Measurements from ENCODE around the gene RAB22A.

Gene RAB22A

GRCh38 chr20:58401162-58401561, 91.6 kb downstream of the RAB22A start:
- peaks cover 34% of the 10 kb centered on the region for H4K20me1 ChIP-seq (ENCODE audit: insufficient read depth)
- H3K4me3 ChIP-seq (IDR thresholded peaks at IDR 0.05; ENCODE audit: insufficient read depth, low read depth, low read length) = no peak overlapping the region
- no peak overlapping the region for H3K4me2 ChIP-seq
- H3K27me3 ChIP-seq (ENCODE audit: insufficient read depth, low read depth) = no peaks in the 10 kb centered on the region
- peaks cover 17% of the 10 kb centered on the region for H3K4me1 ChIP-seq (ENCODE audit: low read depth, poor library complexity, severe bottlenecking)
- H3K79me2 ChIP-seq (ENCODE audit: insufficient read depth, low read depth) = peaks cover 98% of the 10 kb centered on the region
- no peak overlapping the region for H2AFZ ChIP-seq (ENCODE audit: low read depth)
- H3K9ac ChIP-seq = no peak overlapping the region
- TF ChIP-seq, protein P1, sequence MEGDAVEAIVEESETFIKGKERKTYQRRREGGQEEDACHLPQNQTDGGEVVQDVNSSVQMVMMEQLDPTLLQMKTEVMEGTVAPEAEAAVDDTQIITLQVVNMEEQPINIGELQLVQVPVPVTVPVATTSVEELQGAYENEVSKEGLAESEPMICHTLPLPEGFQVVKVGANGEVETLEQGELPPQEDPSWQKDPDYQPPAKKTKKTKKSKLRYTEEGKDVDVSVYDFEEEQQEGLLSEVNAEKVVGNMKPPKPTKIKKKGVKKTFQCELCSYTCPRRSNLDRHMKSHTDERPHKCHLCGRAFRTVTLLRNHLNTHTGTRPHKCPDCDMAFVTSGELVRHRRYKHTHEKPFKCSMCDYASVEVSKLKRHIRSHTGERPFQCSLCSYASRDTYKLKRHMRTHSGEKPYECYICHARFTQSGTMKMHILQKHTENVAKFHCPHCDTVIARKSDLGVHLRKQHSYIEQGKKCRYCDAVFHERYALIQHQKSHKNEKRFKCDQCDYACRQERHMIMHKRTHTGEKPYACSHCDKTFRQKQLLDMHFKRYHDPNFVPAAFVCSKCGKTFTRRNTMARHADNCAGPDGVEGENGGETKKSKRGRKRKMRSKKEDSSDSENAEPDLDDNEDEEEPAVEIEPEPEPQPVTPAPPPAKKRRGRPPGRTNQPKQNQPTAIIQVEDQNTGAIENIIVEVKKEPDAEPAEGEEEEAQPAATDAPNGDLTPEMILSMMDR (conservative IDR thresholded peaks at IDR 0.05; ENCODE audit: low read depth, low read length) = no peak
- H3K36me3 ChIP-seq (ENCODE audit: insufficient read depth) = no peaks in the 10 kb centered on the region
- H3K27ac ChIP-seq = no peak overlapping the region

DNA sequence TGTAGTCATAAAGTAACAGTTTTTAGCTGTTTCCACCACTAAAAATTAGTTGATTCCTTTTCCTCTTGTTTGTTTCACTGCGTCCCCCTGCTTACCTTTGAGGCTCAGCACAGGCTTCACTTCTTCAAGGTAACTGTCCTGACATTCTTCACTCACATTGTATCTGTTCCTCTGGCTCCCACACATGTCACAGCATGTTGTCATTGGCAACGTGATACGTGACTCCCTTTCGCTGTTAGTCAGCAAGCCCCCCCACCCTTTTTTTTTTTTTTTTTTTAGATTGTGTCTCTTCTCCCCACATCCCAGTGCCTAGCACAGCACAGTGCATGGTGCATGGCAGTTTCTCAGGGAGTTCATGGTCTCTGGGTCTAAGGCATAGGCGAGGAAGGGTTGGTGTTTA, 92.8 kb downstream of the RAB22A start:
- H3K36me3 ChIP-seq (ENCODE audit: insufficient read depth) = no peaks in the 10 kb centered on the region
- H3K27ac ChIP-seq = no peak overlapping the region
- H3K79me2 ChIP-seq (ENCODE audit: insufficient read depth, low read depth) = peaks cover 98% of the 10 kb centered on the region
- peaks cover 39% of the 10 kb centered on the region for H4K20me1 ChIP-seq (ENCODE audit: insufficient read depth)
- H3K4me2 ChIP-seq = no peak overlapping the region
- no peak overlapping the region for H3K4me3 ChIP-seq (IDR thresholded peaks at IDR 0.05; ENCODE audit: insufficient read depth, low read depth, low read length)
- no peaks in the 10 kb centered on the region for H3K27me3 ChIP-seq (ENCODE audit: insufficient read depth, low read depth)
- H3K4me1 ChIP-seq (ENCODE audit: low read depth, poor library complexity, severe bottlenecking) = peaks cover 26% of the 10 kb centered on the region
- H2AFZ ChIP-seq (ENCODE audit: low read depth) = no peak overlapping the region
- TF ChIP-seq, protein P1 (conservative IDR thresholded peaks at IDR 0.05; ENCODE audit: low read depth, low read length) = no peak
- no peak overlapping the region for H3K9ac ChIP-seq

DNA sequence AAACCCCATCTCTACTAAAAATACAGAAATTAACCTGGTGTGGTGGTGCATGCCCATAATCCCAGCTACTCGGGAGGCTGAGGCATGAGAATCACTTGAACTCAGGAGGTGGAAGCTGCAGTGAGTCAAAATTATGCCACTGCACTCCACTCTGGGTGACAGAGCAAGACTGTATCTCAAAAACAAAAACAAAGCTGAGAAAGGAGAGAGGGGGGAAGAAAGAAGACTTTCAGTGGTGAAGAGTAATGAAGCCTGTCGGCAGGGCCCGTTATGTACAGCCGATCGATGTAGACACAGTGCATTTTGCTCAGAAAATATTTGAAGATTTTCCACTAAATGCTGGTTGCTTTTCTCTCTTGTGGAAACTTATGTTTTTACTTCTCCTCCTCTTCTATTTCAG, 93.3 kb downstream of the RAB22A start:
- TF ChIP-seq, protein P1 (conservative IDR thresholded peaks at IDR 0.05; ENCODE audit: low read depth, low read length) = no peak
- Histone ChIP-seq H3K4me3 (IDR thresholded peaks at IDR 0.05; ENCODE audit: insufficient read depth, low read depth, low read length) (no peak overlapping the region), H3K4me2 (no peak overlapping the region), H4K20me1 (ENCODE audit: insufficient read depth) (peaks cover 38% of the 10 kb centered on the region), H3K4me1 (ENCODE audit: low read depth, poor library complexity, severe bottlenecking) (peaks cover 31% of the 10 kb centered on the region), H3K27me3 (ENCODE audit: insufficient read depth, low read depth) (no peaks in the 10 kb centered on the region), H3K36me3 (ENCODE audit: insufficient read depth) (no peaks in the 10 kb centered on the region), H3K9ac (no peak overlapping the region), H3K79me2 (ENCODE audit: insufficient read depth, low read depth) (peaks cover 97% of the 10 kb centered on the region), H2AFZ (ENCODE audit: low read depth) (no peak overlapping the region), H3K27ac (no peak overlapping the region)

DNA sequence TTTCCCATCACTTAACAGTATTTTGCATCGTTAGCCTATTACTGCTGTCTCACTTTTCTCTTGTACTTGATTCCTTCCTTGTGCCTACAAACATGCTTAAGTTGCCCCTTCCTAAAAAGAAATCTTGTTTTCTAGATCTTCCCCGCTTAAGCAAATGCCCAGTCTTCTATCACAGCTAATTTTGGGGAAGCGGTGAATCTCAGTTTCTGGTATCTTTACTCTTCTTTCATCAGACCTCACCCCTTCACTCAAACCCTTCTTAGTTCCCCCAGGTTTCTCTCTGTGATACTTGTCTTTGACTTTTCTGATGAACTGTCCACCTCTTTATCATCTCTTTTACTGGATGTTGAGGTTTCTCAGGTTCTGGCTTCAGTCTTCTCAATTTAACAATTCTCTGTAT, 93.8 kb downstream of the RAB22A start:
- Histone ChIP-seq H3K4me1 (ENCODE audit: low read depth, poor library complexity, severe bottlenecking) (peaks cover 36% of the 10 kb centered on the region), H3K27ac (no peak overlapping the region), H3K4me2 (no peak overlapping the region)

More for the DNA sequence above, 93.8 kb downstream of the RAB22A start:
- H3K9ac ChIP-seq = no peak overlapping the region
- no peak overlapping the region for H3K4me3 ChIP-seq (IDR thresholded peaks at IDR 0.05; ENCODE audit: insufficient read depth, low read depth, low read length)
- H2AFZ ChIP-seq (ENCODE audit: low read depth) = no peak overlapping the region
- no peaks in the 10 kb centered on the region for H3K36me3 ChIP-seq (ENCODE audit: insufficient read depth)
- no peaks in the 10 kb centered on the region for H3K27me3 ChIP-seq (ENCODE audit: insufficient read depth, low read depth)
- TF ChIP-seq, protein P1 (conservative IDR thresholded peaks at IDR 0.05; ENCODE audit: low read depth, low read length) = no peak
- peaks cover 38% of the 10 kb centered on the region for H4K20me1 ChIP-seq (ENCODE audit: insufficient read depth)
- peaks cover 97% of the 10 kb centered on the region for H3K79me2 ChIP-seq (ENCODE audit: insufficient read depth, low read depth)

All from KMS-11 (cell line).